HG03354 (cell line): ENCODE data around the gene NEDD4.
"Not testable (repeated sequence)": the region's sequence is repeated elsewhere in the genome, so short reads cannot be mapped to it uniquely, and the experiment has no call there.

ENCODE experiments used
- ATAC-seq: cut with Tn5 transposase; IDR thresholded peaks from one replicate; pipeline ENCODE4 v1.9.1; 2021; ENCODE audit warnings: mild to moderate bottlenecking; ENCODE audit not compliant: unreplicated experiment, poor library complexity, severe bottlenecking

Gene NEDD4

GRCh38 chr15:56007053-56007452 lies 13.6 kb upstream of the NEDD4 start:
- not testable (repeated sequence) for ATAC-seq

DNA sequence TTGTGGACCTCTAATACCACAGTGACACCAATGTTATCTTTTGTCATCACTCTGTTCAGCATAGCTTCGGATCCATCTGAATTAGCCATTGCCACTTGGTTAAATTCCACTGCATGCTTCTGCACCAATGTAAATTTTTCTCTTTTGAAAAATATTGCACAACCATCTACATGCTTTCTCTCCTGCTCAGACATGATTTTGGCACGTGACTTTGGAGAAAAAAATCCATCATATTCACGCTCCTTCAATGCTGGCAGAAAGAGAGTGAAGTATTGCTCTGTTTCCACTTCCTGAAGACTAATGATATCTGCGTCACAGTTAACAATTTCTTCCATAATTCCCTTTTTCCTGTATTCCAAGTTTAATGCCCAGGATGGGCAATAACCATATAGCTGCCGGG lies 13.0 kb upstream of the NEDD4 start:
- ATAC-seq = not testable (repeated sequence)

GRCh38 chr15:56004281-56004680 lies 10.9 kb upstream of the NEDD4 start:
- not testable (repeated sequence) for ATAC-seq

- not testable (repeated sequence) for ATAC-seq
These were observed 10.4 kb upstream of the NEDD4 start for GRCh38 chr15:56003777-56004176.

DNA sequence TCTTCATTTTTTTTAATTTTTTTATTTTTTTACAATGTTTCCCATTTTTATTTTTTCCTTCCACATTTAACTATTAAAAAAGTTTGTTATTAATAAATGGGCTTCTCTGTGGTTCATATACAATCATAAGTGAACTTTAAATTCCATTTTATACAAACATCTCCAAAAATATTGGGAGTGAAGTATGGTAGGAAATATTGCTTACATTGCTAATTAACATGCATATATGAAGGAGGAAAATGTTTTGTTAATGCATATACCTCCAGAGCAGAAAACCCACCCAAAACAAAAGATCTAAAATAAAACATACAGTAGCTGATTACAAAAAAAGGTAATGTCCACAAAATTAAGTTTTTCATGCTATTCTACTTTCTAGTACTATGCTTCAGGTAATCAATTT lies 9.9 kb upstream of the NEDD4 start:
- ATAC-seq = not testable (repeated sequence)

DNA sequence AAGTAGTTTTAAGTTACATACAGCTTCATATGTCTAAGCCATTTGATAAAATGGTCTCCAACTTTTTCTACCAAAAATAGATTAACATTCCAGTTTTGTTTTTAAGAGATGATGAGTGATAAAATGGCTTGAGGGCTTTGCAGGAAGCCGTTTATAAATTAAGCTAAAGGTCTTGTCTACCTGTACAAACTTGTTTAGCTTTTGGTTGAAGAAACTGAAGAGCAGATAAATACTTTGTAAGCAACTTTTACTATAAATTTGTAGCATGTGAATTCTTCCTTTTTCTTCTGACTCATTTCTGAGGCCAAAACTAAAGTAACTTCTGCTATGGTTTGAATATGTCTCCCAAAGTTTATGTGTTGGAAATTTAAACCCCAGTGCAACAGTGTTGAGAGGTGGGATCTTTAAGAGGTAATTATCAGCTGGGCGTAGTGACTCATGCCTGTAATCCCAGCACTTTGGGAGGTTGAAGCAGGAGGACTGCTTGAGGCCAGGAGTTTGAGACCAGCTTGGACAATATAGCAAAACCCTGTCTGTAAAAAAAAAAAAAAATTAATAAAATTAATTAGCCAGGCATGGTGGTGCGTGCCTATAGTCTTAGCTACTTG lies 8.2 kb upstream of the NEDD4 start:
- ATAC-seq = no peak

DNA sequence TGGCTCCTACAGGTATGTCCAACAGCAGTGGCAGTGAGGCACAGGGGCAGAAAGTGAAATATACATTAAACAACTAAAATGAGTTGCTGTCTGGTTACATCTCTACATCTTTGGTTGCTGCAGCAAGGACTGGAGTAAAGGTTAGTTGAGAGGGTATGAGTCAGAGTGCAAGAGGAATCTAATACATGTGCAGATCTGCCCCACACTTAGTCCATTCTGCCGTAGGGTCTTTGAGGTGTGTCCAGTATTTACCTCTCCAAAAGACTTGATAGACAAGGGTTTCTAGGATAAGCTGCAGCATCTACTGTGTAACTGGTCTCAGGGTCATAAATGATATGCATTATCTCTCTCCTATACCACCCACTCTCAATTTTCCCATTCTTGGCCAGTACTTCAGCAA lies 6.2 kb upstream of the NEDD4 start:
- no peak for ATAC-seq

DNA sequence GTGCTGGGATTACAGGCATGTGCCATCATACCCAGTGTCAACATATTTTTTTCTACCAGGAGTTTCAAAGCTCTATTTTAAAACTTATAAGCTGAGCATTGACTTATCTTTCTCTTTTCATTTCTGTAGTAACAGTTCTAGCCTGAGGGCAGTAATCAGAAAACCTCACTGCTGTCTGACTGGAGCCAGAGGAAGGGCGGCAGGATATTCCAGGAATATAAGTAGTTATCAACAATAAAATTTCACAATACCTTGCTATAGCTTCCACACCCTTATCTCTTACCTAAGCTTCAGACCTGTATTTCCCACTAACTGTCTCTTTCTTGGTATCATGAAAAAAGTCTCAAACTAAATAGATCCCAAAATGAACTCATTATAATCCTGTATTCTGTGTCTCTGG lies 5.1 kb upstream of the NEDD4 start:
- no peak for ATAC-seq

- peak; percentile 5 for ATAC-seq
These were observed 570 bp upstream of the NEDD4 start for GRCh38 chr15:55993804-55994560.

GRCh38 chr15:55992769-55993110 lies 672 bp downstream of the NEDD4 start:
- no peak for ATAC-seq

- no peak for ATAC-seq
These were observed 1.3 kb downstream of the NEDD4 start for GRCh38 chr15:55991802-55992768.

GRCh38 chr15:55990998-55991397 lies 2.4 kb downstream of the NEDD4 start:
- no peak for ATAC-seq

DNA sequence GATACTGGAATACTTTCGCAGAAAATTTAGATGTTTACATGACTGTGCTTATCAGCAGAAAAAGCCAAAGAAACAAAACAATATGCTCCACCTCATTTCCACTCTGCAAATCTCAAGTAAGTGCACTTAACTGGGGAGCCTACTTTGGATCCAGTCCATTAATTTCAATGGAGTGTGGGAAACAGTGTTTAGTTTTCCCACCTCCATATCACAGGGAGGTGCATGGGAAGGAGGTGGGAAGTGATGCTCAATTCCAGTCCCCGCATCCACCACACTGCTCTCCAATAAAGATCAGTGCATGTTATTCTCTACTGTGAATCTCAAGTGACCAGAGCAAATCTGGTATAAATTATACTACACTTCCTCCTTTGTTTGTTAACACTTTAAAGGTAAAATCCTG lies 2.9 kb downstream of the NEDD4 start:
- ATAC-seq = no peak

GRCh38 chr15:55989383-55989782 lies 4.0 kb downstream of the NEDD4 start:
- no peak for ATAC-seq

- no peak for ATAC-seq
These were observed 11.7 kb downstream of the NEDD4 start for GRCh38 chr15:55981582-55982249.

DNA sequence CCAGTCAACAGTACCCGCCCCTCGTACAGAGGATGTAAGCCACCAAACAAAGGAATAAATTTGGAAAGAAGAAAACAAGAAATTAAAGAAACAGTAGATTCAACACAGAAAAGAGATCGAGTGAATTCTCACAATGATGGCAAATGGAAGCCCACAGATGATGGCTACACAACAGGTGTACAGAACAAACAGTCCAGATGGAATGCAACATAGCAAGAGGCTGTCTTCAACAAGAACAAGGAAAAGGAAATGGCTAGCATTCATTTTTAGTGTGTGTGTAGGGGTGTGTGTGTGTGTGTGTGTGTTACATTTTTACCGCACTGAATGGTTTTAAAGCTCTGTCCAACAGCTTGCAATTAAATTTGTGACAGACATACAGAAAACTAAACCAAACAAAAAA lies 12.9 kb downstream of the NEDD4 start:
- no peak for ATAC-seq

- ATAC-seq = no peak
These were observed 16.2 kb downstream of the NEDD4 start for GRCh38 chr15:55977231-55977630.

GRCh38 chr15:55970286-55970685 lies 23.1 kb downstream of the NEDD4 start:
- ATAC-seq = no peak

DNA sequence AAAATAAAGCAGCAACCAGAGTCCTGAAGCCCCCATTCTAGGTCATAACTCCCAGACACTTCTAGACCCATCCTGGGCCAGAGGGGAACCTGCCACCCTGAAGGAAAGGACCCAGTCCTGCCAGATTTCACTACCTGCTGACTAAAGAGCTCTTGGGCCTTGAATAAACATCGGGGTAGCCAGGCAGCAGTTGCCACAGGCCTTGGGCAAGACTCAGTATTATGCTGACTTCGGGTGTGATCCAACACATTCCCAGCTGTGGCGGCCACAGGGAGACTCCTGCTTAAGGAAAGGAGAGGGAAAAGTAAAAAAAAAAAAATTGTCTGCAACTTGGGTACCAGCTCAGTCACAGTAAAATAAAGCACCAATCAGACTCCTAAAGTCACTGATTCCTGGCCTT lies 23.8 kb downstream of the NEDD4 start:
- no peak for ATAC-seq

DNA sequence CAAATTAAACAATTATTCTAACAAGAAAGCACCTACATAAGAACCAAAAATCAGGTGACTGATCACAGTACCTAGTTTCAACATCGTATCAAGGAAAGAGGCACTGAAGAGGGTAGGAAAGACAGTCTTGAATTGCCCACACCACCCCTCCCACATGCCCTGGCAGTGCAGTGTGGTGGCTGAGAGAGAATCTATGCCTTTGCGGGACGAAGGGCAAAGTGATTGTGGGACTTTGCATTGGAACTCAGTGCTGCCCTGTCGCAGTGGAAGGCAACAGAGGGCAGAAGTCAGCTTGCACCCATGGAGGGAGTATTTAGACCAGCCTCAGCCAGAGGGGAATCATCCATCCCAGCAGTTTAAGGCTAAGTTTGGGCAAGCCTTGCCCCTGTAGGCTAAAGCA lies 24.5 kb downstream of the NEDD4 start:
- ATAC-seq = no peak
